AG04449 (cell line): ENCODE measurements around the gene MYD88.

ENCODE experiments used
- CTCF ChIA-PET: fragments of 350-600 bp; formaldehyde crosslinking; extraction: SDS; loops from one replicate; lab custom pipeline; 2021; ENCODE audit warnings: antibody characterized with exemption; lab: Yijun Ruan, JAX
- POLR2A ChIA-PET: fragments of 400-600, 350-600 bp; formaldehyde crosslinking; extraction: SDS; loops from one replicate; lab custom pipeline; 2020; ENCODE audit warnings: antibody characterized with exemption, inconsistent platforms; lab: Yijun Ruan, JAX
- DNase-seq: peaks from one replicate; pipeline ENCODE4 v3.0.0-alpha.2; 2010; ENCODE audit warnings: low read depth, low spot score
- H3K4me3 ChIP-seq: 2 replicates; pipeline ENCODE4 v1.5.1; 2011; ENCODE audit warnings: low read depth, mild to moderate bottlenecking, control low read depth, low read length
- TF ChIP-seq, protein P1 (sequence below): IDR thresholded peaks from one replicate; pipeline ENCODE4 v1.5.1; 2011; ENCODE audit warnings: mild to moderate bottlenecking, moderate library complexity, low read length, control low read depth, inconsistent platforms; ENCODE audit not compliant: insufficient read depth; ENCODE audit errors: missing control alignments

Gene MYD88

DNA sequence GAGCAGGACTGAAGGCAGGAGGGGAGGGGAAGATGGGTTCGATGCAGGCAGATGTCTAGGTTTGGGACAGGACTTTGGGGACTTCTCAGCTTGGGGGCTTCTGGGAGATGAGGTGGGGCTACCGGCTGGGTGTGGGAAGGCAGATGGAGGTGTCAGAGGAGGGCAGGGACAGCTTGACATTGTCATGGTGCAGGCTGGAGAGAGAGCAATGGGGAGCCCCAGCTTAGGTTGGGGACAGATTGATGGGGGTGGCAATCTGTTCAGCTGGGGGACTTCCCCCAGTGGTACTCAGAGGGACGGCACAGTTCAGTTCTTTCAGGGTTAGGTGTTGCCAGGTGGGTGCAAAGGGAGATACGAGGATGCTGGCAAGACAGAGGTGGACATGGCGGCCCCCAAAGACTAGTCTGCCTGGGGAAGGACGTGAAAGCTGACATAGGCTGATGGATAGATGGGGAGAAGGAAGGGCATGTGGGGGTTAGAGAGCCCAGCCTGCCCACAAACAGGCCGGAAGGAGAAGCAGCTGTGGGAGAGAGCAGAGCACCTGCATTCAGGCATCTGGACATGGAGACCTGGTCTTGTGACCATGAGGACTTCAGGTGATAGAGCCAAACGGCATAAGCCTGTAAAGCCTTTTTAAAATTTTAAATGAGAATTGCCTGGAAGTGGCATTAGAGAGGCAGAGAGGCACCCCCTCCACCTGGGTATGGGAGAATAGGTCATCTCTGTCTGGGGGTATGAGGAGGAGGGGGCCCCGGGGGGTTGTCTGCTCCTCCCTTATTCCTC is 22.6 kb upstream of the MYD88 start:
- no peak for DNase-seq
- TF ChIP-seq, protein P1, sequence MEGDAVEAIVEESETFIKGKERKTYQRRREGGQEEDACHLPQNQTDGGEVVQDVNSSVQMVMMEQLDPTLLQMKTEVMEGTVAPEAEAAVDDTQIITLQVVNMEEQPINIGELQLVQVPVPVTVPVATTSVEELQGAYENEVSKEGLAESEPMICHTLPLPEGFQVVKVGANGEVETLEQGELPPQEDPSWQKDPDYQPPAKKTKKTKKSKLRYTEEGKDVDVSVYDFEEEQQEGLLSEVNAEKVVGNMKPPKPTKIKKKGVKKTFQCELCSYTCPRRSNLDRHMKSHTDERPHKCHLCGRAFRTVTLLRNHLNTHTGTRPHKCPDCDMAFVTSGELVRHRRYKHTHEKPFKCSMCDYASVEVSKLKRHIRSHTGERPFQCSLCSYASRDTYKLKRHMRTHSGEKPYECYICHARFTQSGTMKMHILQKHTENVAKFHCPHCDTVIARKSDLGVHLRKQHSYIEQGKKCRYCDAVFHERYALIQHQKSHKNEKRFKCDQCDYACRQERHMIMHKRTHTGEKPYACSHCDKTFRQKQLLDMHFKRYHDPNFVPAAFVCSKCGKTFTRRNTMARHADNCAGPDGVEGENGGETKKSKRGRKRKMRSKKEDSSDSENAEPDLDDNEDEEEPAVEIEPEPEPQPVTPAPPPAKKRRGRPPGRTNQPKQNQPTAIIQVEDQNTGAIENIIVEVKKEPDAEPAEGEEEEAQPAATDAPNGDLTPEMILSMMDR, result no peak
- CTCF ChIA-PET, result interaction anchor here (3.4 to 6.1 kb wide), 6 partner anchors 8 to 365 kb away, joined by 11 to 51 read pairs (median 27); partner anchors contain the start of gene XYLB
- POLR2A ChIA-PET, result interaction anchor here (0.7 kb wide), 1 partner anchor 21 kb away, joined by 3 read pairs; the partner anchor contains the start of gene ACAA1
- no peak overlapping the region for H3K4me3 ChIP-seq

DNA sequence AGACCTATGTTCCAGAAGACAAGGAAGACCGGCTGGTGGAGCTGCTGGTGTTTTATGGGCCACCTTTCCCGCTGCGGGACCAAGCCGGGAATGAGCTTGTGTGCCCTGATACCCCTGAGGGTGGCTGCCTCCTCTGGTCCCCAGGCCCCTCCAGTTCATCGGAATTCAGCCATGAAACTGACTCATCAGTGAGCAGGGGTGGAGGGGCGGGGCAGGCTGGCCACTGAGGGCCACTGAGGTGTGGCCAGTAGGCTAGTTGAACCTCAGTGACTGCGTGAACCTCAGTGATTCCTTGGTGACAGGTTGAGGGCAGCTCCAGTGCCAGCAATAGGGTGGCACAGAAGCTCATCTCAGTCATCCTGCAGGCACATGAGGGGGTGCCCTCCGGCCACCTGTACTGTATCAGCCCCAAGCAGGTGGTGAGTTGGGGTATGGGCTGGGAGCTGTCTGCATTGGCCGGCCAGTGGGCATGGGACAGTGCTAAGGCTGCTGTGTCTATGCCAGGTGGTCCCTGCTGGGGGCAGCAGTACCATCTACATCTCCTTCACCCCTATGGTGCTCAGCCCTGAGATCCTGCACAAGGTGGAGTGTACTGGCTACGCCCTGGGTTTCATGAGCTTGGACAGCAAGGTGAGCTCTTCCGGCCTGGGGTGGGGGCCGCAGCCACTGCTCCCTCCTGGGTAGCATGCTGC is 21.8 kb upstream of the MYD88 start:
- CTCF ChIA-PET, result interaction anchor here (1.0 to 6.1 kb wide), 9 partner anchors 9 to 364 kb away, joined by 3 to 51 read pairs (median 21); partner anchors contain the start of gene XYLB
- POLR2A ChIA-PET, result interaction anchor here (0.7 kb wide), 1 partner anchor 20 kb away, joined by 3 read pairs; the partner anchor contains the start of gene ACAA1

GRCh38 chr3:38117163-38117716 is 21.2 kb upstream of the MYD88 start:
- TF ChIP-seq, protein P1, result no peak
- no peak for DNase-seq
- ChIA-PET CTCF (interaction anchor here (1.0 to 6.1 kb wide), 12 partner anchors 9 to 378 kb away, joined by 3 to 51 read pairs (median 8); partner anchors contain the start of genes EXOG and XYLB), POLR2A (no interaction called here)
- H3K4me3 ChIP-seq, result no peak overlapping the region

More for the DNA sequence above, 21.8 kb upstream of the MYD88 start:
- TF ChIP-seq, protein P1, result no peak
- no peak for DNase-seq
- H3K4me3 ChIP-seq, result no peak overlapping the region

DNA sequence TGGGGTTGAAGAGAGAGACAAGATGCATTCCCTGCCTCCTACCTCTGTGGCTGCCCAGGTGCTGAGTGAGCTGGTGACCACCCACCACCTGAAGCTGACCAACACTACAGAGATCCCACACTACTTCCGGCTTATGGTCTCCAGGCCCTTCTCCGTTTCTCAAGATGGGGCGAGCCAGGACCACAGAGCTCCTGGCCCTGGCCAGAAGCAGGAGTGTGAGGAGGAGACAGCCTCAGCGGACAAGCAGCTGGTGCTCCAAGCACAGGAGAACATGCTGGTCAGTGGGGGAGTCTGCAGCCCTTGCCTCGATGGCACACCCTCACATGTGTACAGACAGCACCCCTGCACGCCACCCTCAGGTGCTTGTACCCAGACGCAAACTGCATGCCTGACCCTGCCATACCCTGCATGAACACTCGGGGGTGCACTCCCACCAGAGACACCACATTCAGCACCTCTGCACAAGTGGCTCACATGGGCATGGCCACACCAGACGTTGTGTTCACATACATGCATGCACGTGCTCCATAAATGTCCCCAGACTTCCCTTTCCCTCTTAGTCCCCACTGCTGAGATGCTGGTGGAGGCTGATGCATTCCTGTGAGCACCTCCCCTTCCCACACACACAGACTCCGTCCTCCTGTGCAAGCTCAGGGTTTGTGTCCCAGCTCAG is 20.6 kb upstream of the MYD88 start:
- ChIA-PET POLR2A (interaction anchor here (1.1 kb wide), 1 partner anchor 19 kb away, joined by 3 read pairs; the partner anchor contains the start of gene ACAA1), CTCF (interaction anchor here (1.0 to 6.1 kb wide), 14 partner anchors 10 to 378 kb away, joined by 3 to 51 read pairs (median 6); partner anchors contain the start of genes EXOG and XYLB)
- TF ChIP-seq, protein P1, result peak; percentile 84
- no peak for DNase-seq
- H3K4me3 ChIP-seq, result no peak overlapping the region

DNA sequence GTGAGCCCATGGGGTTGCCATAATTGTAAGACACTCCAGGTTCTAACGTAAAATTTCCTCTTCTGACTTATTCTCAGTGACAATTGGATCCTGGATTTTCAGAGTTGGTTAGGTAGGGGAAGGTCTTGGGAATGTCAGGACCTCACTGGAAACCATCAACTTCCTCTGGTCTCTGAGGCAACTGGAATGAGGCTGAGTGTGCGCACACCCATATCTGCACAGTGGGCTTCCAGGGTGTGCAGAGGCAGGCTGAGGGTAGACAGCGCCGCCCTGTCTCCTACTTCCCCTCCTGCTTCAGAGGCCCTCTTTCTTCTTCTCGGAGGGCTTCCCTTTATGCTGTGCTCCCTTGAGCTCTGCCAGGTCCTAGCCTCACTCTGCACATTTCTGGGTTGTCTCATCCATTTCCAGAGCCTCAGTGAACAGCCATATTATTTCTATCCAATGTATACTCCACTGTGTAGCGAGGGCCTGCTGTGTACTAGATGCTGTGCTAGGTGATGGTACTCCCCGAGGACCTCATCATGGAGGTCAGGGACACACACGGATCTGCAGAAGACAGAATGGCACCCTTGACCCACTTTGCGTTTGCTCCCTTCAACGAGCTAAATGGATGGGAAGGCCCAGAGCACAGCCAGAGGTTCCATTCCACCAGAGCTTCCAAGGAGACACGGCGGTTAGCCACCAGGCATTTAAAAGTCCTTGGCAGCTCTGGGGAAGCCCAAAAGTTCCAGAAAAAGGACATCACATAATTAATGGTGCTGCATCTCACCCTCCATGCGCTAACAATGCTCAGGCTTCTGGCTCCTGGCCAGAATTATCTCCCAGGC is 19.8 kb upstream of the MYD88 start:
- ChIA-PET CTCF (interaction anchor here (1.1 to 6.1 kb wide), 14 partner anchors 10 to 377 kb away, joined by 3 to 51 read pairs (median 7); partner anchors contain the start of genes ACAA1, EXOG and XYLB), POLR2A (interaction anchor here (1.1 kb wide), 1 partner anchor 18 kb away, joined by 3 read pairs; the partner anchor contains the start of gene ACAA1)
- TF ChIP-seq, protein P1, result no peak
- no peak overlapping the region for H3K4me3 ChIP-seq
- no peak for DNase-seq
